Tibial nerve (tissue), 4 donors: Measurements from ENCODE around the gene CLDN25.

Experiments
- EP300 ChIP-seq, 2 donors: sonication (generic); formaldehyde crosslinking; IDR thresholded peaks; one replicate each; pipeline ENCODE4 v1.6.1; 2017; ENCODE audit warnings: antibody characterized with exemption in 2 of 2, mild to moderate bottlenecking in 1 of 2
- POLR2A ChIP-seq, 2 donors: fragments of 450-650 bp; IDR thresholded peaks; one replicate each; pipeline ENCODE4 v1.6.1; 2017; ENCODE audit warnings: antibody characterized with exemption in 2 of 2, mild to moderate bottlenecking in 2 of 2, moderate library complexity in 2 of 2
- TF ChIP-seq, protein P1 (sequence below), 5 experiments: fragments of 200-600 bp in 3 of 5; fragments of 450-650 bp in 2 of 5; sonication (generic) in 3 of 5; IDR thresholded peaks; one replicate each; pipeline ENCODE4 v1.5.1; 2016 to 2019; ENCODE audit warnings: antibody characterized with exemption in 5 of 5, mild to moderate bottlenecking in 3 of 5, moderate library complexity in 2 of 5

DNA sequence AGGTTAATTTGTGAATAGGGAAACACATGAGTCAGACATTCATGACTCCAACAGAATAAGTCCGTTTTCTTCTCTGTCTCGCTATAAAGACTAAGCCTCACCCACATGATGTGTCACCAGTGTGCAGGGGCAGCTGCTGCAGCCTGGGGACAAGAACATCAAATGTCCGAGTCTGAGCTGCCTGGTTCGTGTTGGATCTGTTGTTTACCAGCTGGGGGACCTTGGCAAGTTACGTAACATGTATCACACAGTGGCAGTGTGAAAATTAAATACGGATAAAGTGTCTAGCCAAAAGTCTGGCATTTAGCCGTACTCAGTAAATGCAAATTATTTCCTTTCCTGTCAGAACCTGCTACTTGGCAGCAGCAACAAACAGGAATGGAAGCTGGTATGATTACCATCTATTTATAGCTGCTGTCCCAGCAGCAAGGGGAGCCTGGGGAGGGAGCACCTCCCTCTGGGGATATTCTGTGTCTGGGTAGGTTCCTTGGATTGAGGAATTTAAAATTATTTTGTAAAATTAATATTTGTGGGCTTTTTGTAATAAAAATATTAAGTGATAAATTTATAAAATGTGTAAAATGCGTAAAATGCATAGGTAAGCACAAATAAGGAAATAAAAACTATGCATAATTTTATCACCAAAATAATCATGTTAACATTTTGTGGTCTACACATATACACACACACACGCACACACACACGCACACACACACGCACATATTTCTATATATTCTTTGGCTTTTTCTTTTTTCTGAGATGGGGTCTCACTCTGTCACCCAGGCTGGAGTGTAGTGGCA lies 1.3 kb upstream of the CLDN25 start:
- TF ChIP-seq, protein P1, sequence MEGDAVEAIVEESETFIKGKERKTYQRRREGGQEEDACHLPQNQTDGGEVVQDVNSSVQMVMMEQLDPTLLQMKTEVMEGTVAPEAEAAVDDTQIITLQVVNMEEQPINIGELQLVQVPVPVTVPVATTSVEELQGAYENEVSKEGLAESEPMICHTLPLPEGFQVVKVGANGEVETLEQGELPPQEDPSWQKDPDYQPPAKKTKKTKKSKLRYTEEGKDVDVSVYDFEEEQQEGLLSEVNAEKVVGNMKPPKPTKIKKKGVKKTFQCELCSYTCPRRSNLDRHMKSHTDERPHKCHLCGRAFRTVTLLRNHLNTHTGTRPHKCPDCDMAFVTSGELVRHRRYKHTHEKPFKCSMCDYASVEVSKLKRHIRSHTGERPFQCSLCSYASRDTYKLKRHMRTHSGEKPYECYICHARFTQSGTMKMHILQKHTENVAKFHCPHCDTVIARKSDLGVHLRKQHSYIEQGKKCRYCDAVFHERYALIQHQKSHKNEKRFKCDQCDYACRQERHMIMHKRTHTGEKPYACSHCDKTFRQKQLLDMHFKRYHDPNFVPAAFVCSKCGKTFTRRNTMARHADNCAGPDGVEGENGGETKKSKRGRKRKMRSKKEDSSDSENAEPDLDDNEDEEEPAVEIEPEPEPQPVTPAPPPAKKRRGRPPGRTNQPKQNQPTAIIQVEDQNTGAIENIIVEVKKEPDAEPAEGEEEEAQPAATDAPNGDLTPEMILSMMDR (IDR thresholded peaks at IDR 0.05) = no peak
- TF ChIP-seq EP300 (IDR thresholded peaks at IDR 0.05) = peak in 1 of 2 donors; percentile 49
- no peak for TF ChIP-seq POLR2A (IDR thresholded peaks at IDR 0.05)
